UCSD-AML1 (cell line): ENCODE measurements around the gene NEIL1.
"Not testable (repeated sequence)": the region's sequence is repeated elsewhere in the genome, so short reads cannot be mapped to it uniquely, and the experiment has no call there.

Experiments
- DNase-seq: peaks from one replicate; lab custom pipeline; 2025; ENCODE audit not compliant: unreplicated experiment; lab: John Stamatoyannopoulos, UW

NEIL1 gene, protein sequence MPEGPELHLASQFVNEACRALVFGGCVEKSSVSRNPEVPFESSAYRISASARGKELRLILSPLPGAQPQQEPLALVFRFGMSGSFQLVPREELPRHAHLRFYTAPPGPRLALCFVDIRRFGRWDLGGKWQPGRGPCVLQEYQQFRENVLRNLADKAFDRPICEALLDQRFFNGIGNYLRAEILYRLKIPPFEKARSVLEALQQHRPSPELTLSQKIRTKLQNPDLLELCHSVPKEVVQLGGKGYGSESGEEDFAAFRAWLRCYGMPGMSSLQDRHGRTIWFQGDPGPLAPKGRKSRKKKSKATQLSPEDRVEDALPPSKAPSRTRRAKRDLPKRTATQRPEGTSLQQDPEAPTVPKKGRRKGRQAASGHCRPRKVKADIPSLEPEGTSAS

GRCh38 chr15:75346796-75347221 lies at the start of gene NEIL1:
Gene NEIL1, plus strand, starts transcription at chr15:75347039. Its CDS starts 1,867 bp downstream, at chr15:75348906.
- DNase-seq = no peak

DNA sequence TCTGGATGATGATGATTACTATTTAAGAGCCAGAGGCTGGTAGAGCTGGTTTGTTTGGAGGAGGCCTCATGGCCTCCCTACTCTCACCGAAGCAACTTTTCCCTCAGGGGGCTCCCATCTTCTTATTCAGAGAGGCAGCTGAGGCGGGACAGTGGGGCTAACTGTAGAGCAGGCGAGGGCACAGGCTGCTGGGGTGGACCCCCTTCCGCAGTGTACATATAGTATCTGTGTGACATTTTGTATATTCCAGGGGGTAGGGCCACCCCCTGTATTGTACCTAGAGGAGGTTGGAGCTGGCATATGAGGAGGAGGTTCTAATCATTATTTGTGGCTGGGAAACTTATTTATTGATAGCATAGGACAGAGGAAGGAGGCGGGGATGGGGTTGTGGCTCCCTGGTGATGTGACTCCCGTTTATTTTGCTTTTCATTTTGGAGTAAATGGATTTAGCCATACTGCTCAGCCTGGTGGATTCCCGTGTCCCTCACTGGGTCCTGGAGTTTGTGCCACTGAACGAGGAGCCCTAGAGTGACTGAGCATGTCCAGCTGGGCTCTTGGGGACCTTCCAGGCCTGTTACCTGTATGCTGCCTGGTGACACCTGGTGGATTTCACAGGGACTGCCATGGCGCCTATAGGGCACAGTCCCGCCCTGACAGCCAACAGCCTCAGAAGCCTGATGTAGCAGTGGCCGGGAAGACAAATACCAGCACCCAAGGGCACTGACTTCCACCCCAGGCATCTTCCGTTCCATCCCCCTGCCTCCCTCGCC lies 48.1 kb upstream of the NEIL1 start:
- DNase-seq = not testable (repeated sequence)

DNA sequence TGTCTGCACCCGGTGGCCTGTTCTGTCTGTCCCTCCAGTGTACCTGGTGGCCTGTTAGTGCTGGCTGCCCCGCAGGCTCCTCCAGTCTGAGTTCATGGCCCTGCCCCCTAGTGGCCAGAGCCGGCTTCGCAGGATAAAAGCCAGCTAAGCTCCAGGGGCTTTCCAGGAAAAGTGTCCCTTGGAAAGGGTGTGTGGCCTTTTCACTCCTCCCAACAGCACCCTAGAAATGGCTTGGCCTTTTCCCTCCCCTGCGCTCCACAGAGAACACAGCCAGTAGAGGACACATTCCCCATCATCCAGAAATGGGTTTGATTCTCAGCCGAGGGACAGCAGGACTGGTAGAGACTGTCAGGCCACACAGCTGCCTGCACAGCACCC lies 47.5 kb upstream of the NEIL1 start:
- not testable (repeated sequence) for DNase-seq

DNA sequence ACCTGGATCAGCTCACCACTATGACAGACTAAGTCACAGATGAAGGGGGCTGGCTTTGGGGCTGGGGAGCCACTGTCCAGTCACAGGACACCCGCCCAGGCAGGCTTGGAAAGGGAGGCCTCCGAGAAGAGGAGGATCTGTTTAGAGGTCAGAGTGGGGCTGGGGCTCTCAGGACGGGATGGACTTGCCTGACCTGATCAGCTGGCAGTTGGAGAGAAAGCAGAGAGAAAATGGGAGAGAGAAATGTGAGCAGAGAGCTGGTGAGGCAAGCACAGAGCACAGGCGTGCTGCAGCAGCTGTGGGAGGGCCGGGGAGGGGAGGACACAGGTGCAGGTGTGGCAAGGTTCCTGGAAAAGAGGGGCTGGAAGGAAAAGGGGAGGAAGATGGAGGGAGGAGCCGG lies 46.8 kb upstream of the NEIL1 start:
- not testable (repeated sequence) for DNase-seq

DNA sequence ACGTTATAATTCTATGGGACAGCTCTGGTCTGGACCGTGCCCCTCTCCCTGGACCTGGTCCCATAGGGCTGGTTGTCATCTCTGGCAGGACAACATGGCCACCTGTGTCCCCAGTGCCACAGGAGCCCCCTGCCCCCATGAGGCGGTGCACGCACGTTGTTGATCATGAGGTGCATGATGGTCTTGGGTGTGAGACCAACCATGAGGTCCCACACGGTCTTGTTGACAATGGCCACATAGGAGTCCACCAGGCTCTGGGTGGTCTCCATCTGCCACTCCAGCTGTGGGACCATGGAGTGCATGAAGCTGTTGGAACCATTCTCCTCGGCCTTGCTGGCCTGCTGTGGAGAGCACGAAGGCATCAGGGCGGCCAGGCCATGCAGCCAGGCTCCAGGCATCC lies 44.5 kb upstream of the NEIL1 start:
- DNase-seq = no peak

GRCh38 chr15:75302753-75303152 lies 44.1 kb upstream of the NEIL1 start:
- DNase-seq = not testable (repeated sequence)

DNA sequence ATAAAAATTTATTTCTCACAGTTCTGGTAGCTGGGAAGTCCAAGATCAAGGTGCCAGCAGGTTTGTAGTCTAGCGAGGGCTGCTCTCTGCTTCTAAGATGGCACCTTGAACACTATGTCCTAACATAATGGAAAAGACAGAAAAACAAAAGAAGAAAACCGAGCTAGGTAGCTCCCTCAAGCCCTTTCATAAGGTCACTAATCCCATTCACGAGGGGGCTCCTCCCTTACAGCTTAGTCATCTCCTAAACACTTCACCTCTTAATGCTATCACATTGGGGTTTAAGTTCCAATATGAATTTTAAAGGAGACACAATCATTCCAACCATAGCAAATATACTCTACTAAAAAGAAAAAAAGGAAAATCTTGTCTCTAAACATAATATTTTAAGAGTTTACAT lies 40.7 kb upstream of the NEIL1 start:
- no peak for DNase-seq

GRCh38 chr15:75307778-75308390 lies 39.0 kb upstream of the NEIL1 start:
- DNase-seq = peak; percentile 74

GRCh38 chr15:75309711-75310110 lies 37.1 kb upstream of the NEIL1 start:
- DNase-seq = no peak

GRCh38 chr15:75312548-75312947 lies 34.3 kb upstream of the NEIL1 start:
- not testable (repeated sequence) for DNase-seq

GRCh38 chr15:75313116-75313845 lies 33.6 kb upstream of the NEIL1 start:
- DNase-seq = no peak

- DNase-seq = no peak
Observed at GRCh38 chr15:75314552-75315290, 32.1 kb upstream of the NEIL1 start.

- not testable (repeated sequence) for DNase-seq
Observed at GRCh38 chr15:75319231-75319897, 27.5 kb upstream of the NEIL1 start.

DNA sequence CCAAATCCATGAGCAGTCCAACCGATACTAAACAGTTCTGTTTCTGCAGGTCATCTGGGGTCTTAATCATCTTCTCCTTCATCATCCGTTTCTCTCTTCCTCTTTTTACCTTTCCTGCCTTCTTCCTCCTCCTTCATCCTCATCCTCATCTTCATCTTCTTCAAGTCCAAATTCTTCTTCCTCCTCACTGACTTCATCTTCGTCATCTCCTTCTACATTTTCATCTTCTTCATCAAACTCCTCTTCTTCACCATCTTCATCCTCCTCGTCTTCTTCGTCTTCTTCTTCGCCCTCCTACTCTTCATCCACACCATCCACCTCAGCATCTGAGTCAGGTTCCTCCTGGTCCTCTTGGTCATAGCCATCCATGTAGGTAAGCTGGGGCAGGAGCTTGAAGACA lies 25.1 kb upstream of the NEIL1 start:
- no peak for DNase-seq

DNA sequence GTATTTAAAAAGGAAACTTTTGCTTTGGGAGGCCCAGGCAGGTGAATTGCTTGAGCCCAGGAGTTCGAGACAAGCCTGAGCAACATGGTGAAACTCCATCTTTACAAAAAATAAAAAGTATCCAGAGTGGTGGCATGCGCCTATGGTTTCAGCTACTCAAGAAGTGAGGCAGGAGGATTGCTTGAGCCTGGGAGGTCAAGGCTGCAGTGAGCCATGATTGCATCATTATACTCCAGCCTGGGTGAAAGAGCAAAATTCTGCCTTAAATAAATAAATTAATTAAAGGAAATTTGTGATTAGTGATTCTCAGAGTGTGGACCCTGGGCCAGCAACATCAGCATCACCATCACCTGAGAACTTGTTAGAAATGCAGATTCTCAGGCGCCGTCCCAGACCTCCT lies 20.9 kb upstream of the NEIL1 start:
- no peak for DNase-seq

DNA sequence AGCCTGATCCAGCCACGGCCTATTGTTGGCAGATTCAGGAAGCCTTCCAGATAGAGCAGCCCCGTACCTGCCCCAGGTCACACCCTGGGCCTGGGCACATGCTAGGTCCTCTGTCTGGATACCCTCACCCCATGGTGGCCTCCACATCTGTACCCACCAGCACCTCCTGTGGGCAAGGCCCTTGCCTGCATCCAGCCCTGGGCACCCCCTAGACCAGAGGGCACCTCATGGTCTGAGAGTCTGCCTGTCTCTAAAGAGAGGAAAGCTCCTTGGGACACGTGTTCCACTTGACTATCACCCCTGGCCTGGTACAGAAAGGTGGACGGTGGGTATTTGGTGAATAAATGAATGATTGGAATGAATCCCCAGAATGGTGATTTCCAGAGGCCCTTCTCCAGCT lies 19.8 kb upstream of the NEIL1 start:
- no peak for DNase-seq

DNA sequence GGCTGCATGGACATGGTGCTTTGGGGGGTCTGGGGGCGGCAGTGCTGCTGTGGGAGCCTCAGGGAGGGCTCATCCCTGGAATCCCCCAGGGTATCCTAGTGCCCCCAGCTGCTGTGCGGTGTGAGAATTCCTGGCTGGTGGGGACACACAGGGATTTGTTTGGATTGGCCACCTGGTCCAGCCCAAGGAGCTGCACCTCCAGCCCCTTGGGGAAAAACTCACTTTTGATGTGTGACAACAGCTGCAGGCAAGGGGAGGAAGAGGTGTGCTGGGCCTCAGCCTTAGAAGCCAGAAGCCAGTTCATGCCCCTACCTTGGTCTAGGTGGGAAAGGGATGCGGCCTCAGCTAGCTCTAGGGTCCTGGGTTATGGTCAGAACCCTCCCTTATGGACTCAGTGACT lies 19.3 kb upstream of the NEIL1 start:
- no peak for DNase-seq

DNA sequence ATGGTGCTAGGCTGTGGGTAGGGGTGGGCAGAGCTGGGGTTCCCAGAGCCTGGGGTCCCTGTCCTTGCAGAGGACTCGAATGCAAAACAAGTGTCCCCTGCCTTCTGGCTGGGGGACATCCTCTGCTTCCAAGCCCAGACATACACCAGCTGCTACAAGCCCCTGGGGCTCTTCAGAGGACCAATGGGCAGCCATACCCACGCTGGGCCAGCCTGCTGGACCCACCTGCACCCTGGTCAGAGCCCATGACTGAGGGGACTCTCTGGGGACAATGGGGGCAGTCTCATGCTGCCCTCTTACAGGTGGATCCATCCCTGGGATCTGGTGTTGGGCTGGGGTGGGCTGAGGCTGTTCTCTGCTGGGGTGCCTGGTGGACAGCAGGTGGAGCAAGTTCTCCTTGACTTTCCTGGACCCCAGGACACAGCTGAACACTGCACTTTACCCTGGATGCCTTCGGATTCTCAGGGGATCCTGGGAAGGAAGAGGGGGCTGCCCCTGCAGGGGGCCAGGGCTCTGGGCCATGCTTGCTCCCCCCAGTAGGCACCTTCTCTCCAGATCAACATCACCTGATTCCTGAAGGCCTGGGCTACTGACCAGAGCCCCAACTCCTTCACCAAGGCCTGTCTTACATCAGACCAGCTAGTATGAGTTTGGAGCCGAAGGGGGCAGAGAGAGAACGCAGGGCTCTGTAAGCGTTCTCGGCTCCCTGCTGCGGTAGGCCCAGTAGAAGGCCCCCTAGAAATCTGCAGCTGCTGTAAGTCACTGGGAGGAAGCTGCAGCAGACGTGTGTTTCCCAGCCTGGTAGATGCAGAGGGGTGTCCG lies 18.1 kb upstream of the NEIL1 start:
- no peak for DNase-seq

- no peak for DNase-seq
Observed at GRCh38 chr15:75329571-75329970, 17.3 kb upstream of the NEIL1 start.
